ENCODE measurements around the gene ADCY2.

ADCY2 gene

DNA sequence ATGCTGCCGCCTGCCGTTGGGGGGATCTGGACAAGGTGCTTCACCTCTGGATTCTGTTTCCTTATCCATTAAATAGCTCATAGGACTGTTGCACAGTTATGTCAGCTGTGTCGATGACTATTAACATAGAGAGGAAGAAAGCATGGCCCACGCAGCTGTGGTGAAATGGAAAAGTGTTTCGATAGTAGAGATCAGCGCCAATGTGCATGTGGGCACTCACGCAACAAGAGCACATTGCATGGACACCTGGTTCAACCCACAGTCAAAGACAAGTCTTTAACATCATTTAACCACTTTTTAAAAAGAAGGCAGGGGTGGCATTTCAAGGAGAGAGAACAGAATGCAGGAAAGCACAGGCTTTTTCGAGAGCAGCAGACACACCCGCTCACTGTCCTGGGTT, 107.6 kb downstream of the ADCY2 start:
- DNase-seq (ENCODE audit: low spot score): no peak

DNA sequence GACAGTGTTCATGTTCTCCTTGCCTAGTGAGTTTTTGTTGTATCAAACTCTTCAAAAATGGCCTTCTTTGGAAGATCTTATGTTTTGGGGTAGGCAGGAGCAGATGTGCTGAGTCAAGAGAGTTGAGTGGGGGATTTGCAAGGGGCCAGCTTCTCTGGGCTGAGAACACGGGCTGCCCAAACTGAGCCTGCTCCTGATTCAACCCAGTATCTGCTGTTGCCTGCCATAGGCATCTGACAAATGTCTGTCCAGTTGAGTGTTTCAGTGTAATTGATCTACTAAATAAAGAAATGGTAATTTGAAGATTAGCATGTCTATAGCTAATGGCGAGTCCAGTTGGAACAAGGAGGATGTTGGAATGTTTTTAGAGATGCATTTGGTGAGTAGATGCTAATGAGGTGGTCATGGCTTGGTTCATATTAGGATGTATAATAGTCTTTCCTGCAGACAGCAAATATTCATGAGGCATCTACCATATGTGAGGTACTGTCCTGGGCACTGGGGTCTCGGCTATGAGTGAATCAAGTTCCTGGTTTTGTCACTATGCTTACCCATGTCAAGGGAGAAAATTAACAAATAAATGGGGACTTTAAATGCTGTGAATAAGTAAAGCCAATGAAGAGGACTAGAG, 119.5 kb downstream of the ADCY2 start:
- DNase-seq (ENCODE audit: low spot score): no peak

DNA sequence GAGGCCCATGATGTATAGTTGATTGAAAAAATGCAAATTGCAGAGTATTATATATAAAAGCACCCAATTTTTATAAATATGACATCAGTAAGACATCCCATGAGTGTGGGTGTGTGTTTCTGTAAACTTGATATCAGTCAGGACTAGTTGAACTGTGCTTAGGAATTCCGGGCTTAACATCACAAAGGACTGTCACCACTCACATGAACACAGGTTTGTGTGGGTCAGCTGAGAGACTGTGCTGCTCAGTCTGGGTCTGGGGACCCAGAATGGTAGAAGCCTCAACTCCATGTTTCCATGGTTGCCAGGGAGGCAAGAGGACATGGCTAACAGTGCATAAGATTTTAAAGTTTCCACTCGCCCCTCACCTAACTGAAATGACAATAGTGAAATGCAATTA, 120.3 kb downstream of the ADCY2 start:
- DNase-seq (ENCODE audit: low spot score): no peak

DNA sequence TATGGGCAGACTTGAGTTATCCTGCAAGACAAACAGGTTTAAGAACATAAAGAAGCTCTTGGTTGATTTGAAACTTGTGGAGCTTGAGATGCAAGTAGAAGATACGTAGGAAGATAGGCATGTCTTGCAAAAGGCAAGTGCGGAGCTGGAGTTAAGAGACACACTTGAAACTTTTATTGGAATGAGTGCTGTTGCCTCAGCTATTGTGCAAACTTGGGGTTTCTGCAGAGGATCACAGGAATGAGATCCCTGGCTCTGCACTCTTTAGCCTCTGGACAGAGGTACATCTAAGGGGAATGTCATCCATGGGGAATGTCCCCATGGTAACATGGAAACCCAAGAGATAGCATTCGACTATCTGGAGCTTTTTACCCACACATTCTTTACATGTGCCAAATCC, 121.1 kb downstream of the ADCY2 start:
- no peak for DNase-seq (ENCODE audit: low spot score)

DNA sequence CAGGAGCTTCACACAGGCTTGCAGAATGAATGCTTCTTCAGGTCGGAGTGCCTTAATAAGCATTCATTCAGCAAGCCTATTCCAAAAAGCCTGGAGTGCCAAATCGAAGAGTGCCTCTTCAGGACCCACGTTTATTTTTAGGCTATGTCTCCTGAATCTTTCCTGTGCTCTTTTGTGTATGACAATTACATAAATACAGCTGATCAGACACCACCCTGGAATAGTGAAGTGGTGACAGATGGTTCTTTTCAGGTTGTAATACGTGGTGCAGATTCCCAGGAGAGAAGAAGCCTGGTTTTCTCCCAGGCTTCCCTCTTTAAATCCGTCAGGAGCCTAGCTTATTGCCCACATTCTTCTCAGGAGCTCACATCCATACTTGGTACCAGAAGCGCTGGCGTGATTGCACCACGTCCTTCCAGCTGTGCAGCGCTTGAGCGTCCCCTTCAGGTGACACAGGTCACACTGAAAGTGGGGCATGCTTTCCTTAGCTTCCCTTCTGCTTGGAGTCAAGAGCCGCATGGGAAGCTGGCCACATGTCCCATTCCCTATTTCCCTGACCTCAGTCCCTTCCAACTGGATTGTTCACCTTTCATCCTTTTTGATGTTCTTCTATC, 123.1 kb downstream of the ADCY2 start:
- peak; percentile 39 for DNase-seq (ENCODE audit: low spot score)

GRCh38 chr5:7519564-7519963, 123.6 kb downstream of the ADCY2 start:
- DNase-seq (ENCODE audit: low spot score): no peak

GRCh38 chr5:7529880-7530279, 133.9 kb downstream of the ADCY2 start:
- peak; percentile 17 for DNase-seq (ENCODE audit: low spot score)

GRCh38 chr5:7533941-7534340, 138.0 kb downstream of the ADCY2 start:
- DNase-seq (ENCODE audit: low spot score): no peak

GRCh38 chr5:7534505-7534904, 138.6 kb downstream of the ADCY2 start:
- DNase-seq (ENCODE audit: low spot score): no peak

DNA sequence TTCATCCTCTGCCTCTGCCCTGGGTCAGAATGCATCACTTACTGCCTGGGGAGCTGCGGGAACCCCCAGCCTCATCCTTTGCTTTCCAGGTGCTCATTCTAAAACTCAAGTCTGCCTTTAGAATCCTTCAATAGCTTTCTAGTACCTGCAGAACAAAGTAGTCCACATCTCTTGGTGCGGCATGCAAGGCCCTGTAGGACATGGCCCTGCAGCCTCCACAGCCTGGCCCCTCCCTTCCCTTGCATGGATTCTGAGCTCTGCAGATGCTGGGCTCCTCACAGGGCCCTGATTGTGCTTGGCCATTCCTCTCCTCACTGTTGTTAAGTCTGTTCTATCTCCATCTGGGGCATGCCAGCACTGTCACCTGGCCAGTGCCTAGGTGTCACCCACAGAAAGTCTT, 141.6 kb downstream of the ADCY2 start:
- no peak for DNase-seq (ENCODE audit: low spot score)

DNA sequence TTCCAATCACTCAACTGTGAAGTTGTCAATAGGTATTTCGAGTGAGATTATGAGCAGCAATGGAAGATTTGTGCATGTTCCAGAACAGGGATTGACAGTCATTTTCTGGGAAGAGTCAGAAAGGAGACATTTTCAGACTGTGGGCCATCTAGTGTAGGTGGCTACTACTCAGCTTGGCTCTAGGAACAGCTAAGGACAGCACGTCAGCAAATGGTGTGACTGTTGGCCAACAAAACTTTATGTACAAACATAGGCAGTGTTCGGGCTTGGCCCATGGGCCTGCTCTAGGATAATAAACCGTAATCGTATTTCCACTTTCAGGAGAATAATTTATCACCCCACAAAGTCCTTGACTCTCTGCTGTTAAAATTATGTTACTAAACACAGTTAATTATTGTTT, 143.6 kb downstream of the ADCY2 start:
- DNase-seq (ENCODE audit: low spot score): no peak

- no peak for DNase-seq (ENCODE audit: low spot score)
Observed at GRCh38 chr5:7540736-7541485, 145.0 kb downstream of the ADCY2 start.

GRCh38 chr5:7541898-7542297, 146.0 kb downstream of the ADCY2 start:
- no peak for DNase-seq (ENCODE audit: low spot score)

- no peak for DNase-seq (ENCODE audit: low spot score)
Observed at GRCh38 chr5:7546555-7546954, 150.6 kb downstream of the ADCY2 start.

DNA sequence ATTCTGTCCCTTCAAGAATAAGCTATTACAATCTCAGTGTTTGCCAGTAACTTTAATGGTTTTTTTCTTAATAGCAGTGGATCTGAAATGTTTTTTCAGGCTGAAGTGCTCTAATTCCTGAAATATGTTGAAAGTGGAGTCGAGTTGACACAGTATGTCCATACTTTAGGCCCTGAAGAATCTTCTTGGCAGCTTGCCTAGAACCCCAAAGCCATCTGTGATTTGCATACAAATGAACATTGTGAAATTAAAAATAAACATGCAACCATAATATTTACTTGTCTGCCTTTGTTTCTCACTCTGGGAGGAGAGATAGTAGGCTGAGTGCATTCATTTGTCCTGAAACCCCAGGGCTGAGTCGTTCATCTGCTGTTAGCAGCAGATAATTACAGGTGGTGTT, 152.7 kb downstream of the ADCY2 start:
- DNase-seq (ENCODE audit: low spot score): no peak

- DNase-seq (ENCODE audit: low spot score): no peak
Observed at GRCh38 chr5:7565559-7565958, 169.6 kb downstream of the ADCY2 start.

GRCh38 chr5:7576023-7576715, 180.2 kb downstream of the ADCY2 start:
- DNase-seq (ENCODE audit: low spot score): no peak

DNA sequence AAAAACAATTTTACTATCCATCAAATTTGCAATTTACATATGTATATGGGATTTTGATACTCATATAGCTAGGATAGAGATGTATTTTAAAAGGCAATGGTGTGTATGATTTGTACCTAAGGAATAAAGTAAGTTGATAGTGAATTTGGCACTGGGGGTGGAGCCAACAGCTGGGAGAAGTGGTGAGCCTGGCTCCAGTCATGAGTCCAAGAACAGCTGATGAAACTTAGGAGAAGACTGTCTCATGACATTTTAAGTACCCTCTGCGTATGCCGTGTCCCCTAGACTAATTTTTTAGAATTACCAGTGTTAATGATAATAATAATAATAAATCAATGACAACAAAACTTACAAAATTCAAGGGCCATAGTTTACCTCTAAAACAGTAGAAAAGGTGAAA, 181.4 kb downstream of the ADCY2 start:
- no peak for DNase-seq (ENCODE audit: low spot score)

GRCh38 chr5:7578071-7578470, 182.1 kb downstream of the ADCY2 start:
- no peak for DNase-seq (ENCODE audit: low spot score)

- DNase-seq (ENCODE audit: low spot score): no peak
Observed at GRCh38 chr5:7584749-7585148, 188.8 kb downstream of the ADCY2 start.

- no peak for DNase-seq (ENCODE audit: low spot score)
Observed at GRCh38 chr5:7585807-7586206, 189.9 kb downstream of the ADCY2 start.

DNA sequence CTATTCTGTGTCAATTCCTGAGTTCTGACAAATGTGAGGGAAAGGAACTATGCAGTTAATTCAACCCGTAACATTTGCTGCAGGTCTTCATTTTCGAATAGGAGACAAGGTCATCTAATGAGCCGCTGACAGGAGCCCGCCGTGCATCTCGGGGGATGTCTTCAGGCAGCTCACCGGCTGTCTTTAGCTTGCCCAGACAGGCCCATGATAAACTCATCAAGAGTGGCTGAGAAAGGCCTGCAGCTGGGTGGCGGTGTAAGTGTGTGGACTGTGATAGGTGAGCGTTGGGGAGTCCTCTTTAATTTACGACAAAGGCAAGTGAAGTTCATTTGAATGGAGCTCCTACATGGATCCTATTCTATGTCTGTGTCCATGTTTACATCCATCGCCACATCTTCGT, 190.5 kb downstream of the ADCY2 start:
- no peak for DNase-seq (ENCODE audit: low spot score)

DNA sequence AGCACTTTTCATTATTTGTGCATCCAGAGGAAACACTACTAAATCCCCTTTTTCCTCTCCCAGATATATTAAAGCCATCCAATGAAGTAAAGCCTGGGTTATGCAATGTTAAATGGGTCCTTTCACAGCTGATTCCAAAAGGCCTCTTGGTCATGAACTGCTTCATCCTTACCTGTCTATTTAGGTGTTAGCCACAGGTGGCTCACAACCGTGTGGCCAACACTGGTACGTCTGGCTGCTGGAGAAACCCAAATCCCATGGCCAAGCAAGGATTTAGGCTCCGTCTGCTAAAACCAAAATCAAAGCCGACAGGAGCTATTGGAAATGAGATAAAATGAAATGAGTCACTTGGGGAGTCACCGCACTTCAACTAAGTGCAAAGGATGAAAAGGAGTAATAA, 193.9 kb downstream of the ADCY2 start:
- no peak for DNase-seq (ENCODE audit: low spot score)

Measured in NAMALWA (cell line).